HEK293 (cell line): ENCODE results near the gene ERF.

Experiments
- BCL11A ChIP-seq: fragments of 450-650 bp; formaldehyde crosslinking; IDR thresholded peaks from 2 replicates; pipeline ENCODE4 v1.5.1; 2016; ENCODE audit warnings: low read depth, missing biosample characterization, missing genetic modification characterization
- KLF1 ChIP-seq: fragments of 450-650 bp; formaldehyde crosslinking; IDR thresholded peaks from 2 replicates; pipeline ENCODE4 v1.5.1; 2016; ENCODE audit warnings: missing biosample characterization, missing genetic modification characterization
- SALL2 ChIP-seq: fragments of 450-650 bp; formaldehyde crosslinking; IDR thresholded peaks from 2 replicates; pipeline ENCODE4 v1.5.0; 2017; ENCODE audit warnings: missing biosample characterization, mild to moderate bottlenecking, missing genetic modification characterization, borderline replicate concordance
- SP2 ChIP-seq: fragments of 450-650 bp; formaldehyde crosslinking; IDR thresholded peaks from 2 replicates; pipeline ENCODE4 v1.5.1; 2016; ENCODE audit warnings: missing biosample characterization, missing genetic modification characterization
- ZBTB1 ChIP-seq: fragments of 450-650 bp; formaldehyde crosslinking; IDR thresholded peaks from 2 replicates; pipeline ENCODE4 v1.5.1; 2016; ENCODE audit warnings: missing biosample characterization, missing genetic modification characterization
- ZNF114 ChIP-seq: fragments of 450-650 bp; formaldehyde crosslinking; IDR thresholded peaks from 2 replicates; pipeline ENCODE4 v1.5.0; 2017; ENCODE audit warnings: missing biosample characterization, missing genetic modification characterization
- ZNF146 ChIP-seq: fragments of 450-650 bp; formaldehyde crosslinking; IDR thresholded peaks from 2 replicates; pipeline ENCODE4 v1.5.1; 2016; ENCODE audit warnings: missing biosample characterization, missing genetic modification characterization
- ZNF341 ChIP-seq: fragments of 450-650 bp; formaldehyde crosslinking; IDR thresholded peaks from 2 replicates; pipeline ENCODE4; 2016; ENCODE audit warnings: low read depth, missing biosample characterization, missing genetic modification characterization
- ZNF514 ChIP-seq: fragments of 450-650 bp; formaldehyde crosslinking; IDR thresholded peaks from 2 replicates; pipeline ENCODE4 v1.5.1; 2016; ENCODE audit warnings: missing biosample characterization, missing genetic modification characterization
- ZNF600 ChIP-seq: fragments of 450-650 bp; formaldehyde crosslinking; IDR thresholded peaks from 2 replicates; pipeline ENCODE4 v1.5.1; 2016; ENCODE audit warnings: missing biosample characterization, missing genetic modification characterization
- ZSCAN30 ChIP-seq: fragments of 450-650 bp; IDR thresholded peaks from 2 replicates; pipeline ENCODE4 v1.5.1; 2018; ENCODE audit warnings: missing biosample characterization, mild to moderate bottlenecking, missing genetic modification characterization, moderate library complexity
- TF ChIP-seq, protein P1 (sequence below): fragments of 450-650 bp; formaldehyde crosslinking; IDR thresholded peaks from 2 replicates; pipeline ENCODE4 v1.5.1; 2016; ENCODE audit warnings: missing biosample characterization, missing genetic modification characterization
- TF ChIP-seq, protein P2 (sequence below): fragments of 450-650 bp; IDR thresholded peaks from 2 replicates; pipeline ENCODE4 v1.5.1; 2018; ENCODE audit warnings: missing biosample characterization, mild to moderate bottlenecking, missing genetic modification characterization
- TF ChIP-seq, protein P3 (sequence below): fragments of 450-650 bp; formaldehyde crosslinking; IDR thresholded peaks from 2 replicates; pipeline ENCODE4 v1.5.1; 2016; ENCODE audit warnings: missing biosample characterization, missing genetic modification characterization

DNA sequence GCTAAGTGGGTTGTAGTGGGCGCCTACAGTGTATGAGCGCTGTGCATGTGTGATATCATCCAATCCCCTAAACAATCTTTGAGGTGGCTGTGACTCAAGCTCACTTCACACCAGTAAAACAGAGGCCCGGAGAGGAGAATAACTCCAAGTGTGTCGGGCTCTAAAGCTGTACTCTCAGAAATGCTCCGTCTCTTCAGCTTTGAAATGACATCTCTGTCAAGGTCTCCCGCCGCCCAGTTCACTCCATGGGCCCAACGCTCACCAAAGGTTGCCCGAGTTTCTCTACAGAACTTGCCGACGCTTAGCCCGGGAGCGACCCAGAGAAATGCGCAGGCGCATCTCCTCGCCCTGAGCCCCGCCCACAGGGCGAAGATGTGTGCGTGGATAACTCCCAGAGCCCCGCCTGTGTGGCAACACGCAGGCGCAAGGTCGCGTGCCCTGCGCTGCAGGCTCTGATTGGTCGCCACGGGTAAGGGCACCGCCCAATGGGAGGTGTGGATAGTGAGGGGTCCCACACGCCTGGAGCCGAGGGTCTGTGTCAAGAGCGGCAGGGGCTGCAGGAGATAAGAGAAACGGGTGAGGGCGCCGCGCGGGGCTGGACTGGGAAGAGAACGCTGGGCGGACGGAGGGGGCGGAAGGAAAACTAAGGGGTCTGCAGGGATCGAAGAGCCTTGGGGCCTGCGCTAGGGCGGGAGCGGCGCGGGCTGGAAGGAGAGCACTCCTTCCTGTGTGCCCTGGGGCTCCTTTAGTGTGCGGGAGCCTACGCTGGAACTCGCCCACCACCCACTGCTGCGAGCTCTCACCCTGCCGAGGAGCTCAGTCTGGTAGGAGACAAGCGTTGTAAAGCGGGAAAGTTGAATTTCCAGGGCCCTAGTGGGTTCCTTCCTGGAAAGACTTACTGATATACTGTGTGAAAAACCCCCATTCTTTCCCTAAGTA, 34.8 kb downstream of the ERF start, which contains the start of gene ZNF526:
- TF ChIP-seq SP2: peak; percentile 99
- TF ChIP-seq, protein P1, sequence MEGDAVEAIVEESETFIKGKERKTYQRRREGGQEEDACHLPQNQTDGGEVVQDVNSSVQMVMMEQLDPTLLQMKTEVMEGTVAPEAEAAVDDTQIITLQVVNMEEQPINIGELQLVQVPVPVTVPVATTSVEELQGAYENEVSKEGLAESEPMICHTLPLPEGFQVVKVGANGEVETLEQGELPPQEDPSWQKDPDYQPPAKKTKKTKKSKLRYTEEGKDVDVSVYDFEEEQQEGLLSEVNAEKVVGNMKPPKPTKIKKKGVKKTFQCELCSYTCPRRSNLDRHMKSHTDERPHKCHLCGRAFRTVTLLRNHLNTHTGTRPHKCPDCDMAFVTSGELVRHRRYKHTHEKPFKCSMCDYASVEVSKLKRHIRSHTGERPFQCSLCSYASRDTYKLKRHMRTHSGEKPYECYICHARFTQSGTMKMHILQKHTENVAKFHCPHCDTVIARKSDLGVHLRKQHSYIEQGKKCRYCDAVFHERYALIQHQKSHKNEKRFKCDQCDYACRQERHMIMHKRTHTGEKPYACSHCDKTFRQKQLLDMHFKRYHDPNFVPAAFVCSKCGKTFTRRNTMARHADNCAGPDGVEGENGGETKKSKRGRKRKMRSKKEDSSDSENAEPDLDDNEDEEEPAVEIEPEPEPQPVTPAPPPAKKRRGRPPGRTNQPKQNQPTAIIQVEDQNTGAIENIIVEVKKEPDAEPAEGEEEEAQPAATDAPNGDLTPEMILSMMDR (tag by site-specific recombination): peak; percentile 93
- TF ChIP-seq, protein P2, sequence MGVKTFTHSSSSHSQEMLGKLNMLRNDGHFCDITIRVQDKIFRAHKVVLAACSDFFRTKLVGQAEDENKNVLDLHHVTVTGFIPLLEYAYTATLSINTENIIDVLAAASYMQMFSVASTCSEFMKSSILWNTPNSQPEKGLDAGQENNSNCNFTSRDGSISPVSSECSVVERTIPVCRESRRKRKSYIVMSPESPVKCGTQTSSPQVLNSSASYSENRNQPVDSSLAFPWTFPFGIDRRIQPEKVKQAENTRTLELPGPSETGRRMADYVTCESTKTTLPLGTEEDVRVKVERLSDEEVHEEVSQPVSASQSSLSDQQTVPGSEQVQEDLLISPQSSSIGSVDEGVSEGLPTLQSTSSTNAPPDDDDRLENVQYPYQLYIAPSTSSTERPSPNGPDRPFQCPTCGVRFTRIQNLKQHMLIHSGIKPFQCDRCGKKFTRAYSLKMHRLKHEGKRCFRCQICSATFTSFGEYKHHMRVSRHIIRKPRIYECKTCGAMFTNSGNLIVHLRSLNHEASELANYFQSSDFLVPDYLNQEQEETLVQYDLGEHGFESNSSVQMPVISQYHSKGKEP (tag by site-specific recombination): no peak
- no peak for TF ChIP-seq ZBTB1 (tag by site-specific recombination)
- peak; percentile 54 for TF ChIP-seq ZSCAN30 (tag by site-specific recombination)
- TF ChIP-seq ZNF341 (tag by site-specific recombination): peak; percentile 19; the same call in 1 of the 2 replicates
- TF ChIP-seq SALL2 (tag by site-specific recombination): no peak
- peak; percentile 80 for TF ChIP-seq KLF1 (tag by site-specific recombination)
- no peak for TF ChIP-seq BCL11A
- TF ChIP-seq ZNF146 (tag by site-specific recombination): no peak
- TF ChIP-seq ZNF114 (tag by site-specific recombination): no peak
- TF ChIP-seq, protein P3, sequence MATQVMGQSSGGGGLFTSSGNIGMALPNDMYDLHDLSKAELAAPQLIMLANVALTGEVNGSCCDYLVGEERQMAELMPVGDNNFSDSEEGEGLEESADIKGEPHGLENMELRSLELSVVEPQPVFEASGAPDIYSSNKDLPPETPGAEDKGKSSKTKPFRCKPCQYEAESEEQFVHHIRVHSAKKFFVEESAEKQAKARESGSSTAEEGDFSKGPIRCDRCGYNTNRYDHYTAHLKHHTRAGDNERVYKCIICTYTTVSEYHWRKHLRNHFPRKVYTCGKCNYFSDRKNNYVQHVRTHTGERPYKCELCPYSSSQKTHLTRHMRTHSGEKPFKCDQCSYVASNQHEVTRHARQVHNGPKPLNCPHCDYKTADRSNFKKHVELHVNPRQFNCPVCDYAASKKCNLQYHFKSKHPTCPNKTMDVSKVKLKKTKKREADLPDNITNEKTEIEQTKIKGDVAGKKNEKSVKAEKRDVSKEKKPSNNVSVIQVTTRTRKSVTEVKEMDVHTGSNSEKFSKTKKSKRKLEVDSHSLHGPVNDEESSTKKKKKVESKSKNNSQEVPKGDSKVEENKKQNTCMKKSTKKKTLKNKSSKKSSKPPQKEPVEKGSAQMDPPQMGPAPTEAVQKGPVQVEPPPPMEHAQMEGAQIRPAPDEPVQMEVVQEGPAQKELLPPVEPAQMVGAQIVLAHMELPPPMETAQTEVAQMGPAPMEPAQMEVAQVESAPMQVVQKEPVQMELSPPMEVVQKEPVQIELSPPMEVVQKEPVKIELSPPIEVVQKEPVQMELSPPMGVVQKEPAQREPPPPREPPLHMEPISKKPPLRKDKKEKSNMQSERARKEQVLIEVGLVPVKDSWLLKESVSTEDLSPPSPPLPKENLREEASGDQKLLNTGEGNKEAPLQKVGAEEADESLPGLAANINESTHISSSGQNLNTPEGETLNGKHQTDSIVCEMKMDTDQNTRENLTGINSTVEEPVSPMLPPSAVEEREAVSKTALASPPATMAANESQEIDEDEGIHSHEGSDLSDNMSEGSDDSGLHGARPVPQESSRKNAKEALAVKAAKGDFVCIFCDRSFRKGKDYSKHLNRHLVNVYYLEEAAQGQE (tag by site-specific recombination): no peak
- peak; percentile 84 for TF ChIP-seq ZNF600 (tag by site-specific recombination)
- TF ChIP-seq ZNF514: no peak
